ENCODE results near the gene MYL2.

DNA sequence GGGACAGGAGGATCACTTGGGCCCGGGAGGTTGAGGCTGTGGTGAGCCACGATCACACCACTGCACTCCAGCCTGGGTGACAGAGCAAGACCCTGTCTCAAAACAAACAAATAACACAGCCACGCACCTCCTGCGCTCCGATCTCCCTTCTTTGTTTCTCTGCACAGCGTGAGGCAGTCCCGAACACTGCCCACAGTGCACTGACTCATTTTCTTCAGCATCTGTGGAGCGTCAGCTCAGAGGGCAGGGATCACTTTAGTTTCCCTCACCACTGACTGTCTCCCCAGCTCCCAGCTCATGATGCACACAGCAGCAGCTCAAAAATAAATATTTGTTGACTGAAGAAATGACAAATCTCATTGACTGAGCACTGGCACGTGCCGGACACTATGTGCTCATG lies 883 bp upstream of the MYL2 start:
- TF ChIP-seq, protein P1, sequence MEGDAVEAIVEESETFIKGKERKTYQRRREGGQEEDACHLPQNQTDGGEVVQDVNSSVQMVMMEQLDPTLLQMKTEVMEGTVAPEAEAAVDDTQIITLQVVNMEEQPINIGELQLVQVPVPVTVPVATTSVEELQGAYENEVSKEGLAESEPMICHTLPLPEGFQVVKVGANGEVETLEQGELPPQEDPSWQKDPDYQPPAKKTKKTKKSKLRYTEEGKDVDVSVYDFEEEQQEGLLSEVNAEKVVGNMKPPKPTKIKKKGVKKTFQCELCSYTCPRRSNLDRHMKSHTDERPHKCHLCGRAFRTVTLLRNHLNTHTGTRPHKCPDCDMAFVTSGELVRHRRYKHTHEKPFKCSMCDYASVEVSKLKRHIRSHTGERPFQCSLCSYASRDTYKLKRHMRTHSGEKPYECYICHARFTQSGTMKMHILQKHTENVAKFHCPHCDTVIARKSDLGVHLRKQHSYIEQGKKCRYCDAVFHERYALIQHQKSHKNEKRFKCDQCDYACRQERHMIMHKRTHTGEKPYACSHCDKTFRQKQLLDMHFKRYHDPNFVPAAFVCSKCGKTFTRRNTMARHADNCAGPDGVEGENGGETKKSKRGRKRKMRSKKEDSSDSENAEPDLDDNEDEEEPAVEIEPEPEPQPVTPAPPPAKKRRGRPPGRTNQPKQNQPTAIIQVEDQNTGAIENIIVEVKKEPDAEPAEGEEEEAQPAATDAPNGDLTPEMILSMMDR (IDR thresholded peaks at IDR 0.05 in 2 of 3, conservative IDR thresholded peaks at IDR 0.05 in 1 of 3; ENCODE audit: insufficient read depth in 2 of 3, low read depth in 1 of 3, low read length in 3 of 3) = no peak
- TF ChIP-seq FOXJ3 (CRISPR knock-in tag; IDR thresholded peaks at IDR 0.05) (no peak), HMG20A (CRISPR knock-in tag; conservative IDR thresholded peaks at IDR 0.05) (no peak), ZNF134 (CRISPR knock-in tag; conservative IDR thresholded peaks at IDR 0.05) (no peak)
